ENCODE measurements around the gene PKD2L1.

DNA sequence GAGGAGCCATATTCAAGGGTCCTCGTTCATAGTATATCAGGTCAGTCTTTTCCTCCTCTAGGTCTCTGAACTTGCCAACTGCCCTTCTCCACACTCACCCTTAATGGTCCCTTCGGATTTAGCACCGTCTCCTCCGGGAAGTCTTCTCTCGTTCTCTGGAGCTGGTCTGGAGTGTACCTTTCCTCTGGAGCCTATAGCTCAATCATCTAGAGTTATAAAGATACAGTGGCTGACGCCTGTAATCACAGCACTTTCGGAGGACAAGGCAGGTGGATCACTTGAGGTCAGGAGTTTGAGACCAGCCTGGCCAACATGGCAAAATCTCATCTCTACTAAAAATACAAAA is 12.6 kb upstream of the PKD2L1 start:
- TF ChIP-seq, protein P1, sequence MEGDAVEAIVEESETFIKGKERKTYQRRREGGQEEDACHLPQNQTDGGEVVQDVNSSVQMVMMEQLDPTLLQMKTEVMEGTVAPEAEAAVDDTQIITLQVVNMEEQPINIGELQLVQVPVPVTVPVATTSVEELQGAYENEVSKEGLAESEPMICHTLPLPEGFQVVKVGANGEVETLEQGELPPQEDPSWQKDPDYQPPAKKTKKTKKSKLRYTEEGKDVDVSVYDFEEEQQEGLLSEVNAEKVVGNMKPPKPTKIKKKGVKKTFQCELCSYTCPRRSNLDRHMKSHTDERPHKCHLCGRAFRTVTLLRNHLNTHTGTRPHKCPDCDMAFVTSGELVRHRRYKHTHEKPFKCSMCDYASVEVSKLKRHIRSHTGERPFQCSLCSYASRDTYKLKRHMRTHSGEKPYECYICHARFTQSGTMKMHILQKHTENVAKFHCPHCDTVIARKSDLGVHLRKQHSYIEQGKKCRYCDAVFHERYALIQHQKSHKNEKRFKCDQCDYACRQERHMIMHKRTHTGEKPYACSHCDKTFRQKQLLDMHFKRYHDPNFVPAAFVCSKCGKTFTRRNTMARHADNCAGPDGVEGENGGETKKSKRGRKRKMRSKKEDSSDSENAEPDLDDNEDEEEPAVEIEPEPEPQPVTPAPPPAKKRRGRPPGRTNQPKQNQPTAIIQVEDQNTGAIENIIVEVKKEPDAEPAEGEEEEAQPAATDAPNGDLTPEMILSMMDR (conservative IDR thresholded peaks at IDR 0.05; ENCODE audit: low read depth, low read length) = no peak
- TF ChIP-seq EZH2 (IDR thresholded peaks at IDR 0.05; ENCODE audit: low read length, unreplicated experiment) = no peak
- no peak for TF ChIP-seq EZH2phosphoT487 (IDR thresholded peaks at IDR 0.05; ENCODE audit: borderline replicate concordance, low read length)
